ENCODE results near the gene NAALADL1. TPM values are rescaled to one million over a fixed set of nuclear protein-coding genes. Genes with fewer than 3 reads are reported as not detected.

Gene NAALADL1
- total and polyA plus RNA-seq, 9 of the 15 experiments (the other 6 are each of a cell fraction or from before 2014, with no cell fraction given), result 0.06 to 0.72 (median 0.22) TPM; not detected in 4

- TF ChIP-seq RBM22 (IDR thresholded peaks at IDR 0.05; ENCODE audit: low read depth, low read length, poor library complexity, severe bottlenecking) (no peak), ZNF436 (CRISPR knock-in tag; IDR thresholded peaks at IDR 0.05) (no peak), ZBTB33 (CRISPR knock-in tag; IDR thresholded peaks at IDR 0.05) (peak; percentile 56), KHSRP (IDR thresholded peaks at IDR 0.05) (no peak), THRAP3 (IDR thresholded peaks at IDR 0.05; ENCODE audit: borderline replicate concordance) (no peak), BHLHE40 (IDR thresholded peaks at IDR 0.05; ENCODE audit: low read length) (no peak), TAF7 (tag; IDR thresholded peaks at IDR 0.05) (peak; percentile 39; the same call in 1 of the 2 replicates), CGGBP1 (CRISPR knock-in tag; IDR thresholded peaks at IDR 0.05) (no peak), ETV5 (CRISPR knock-in tag; IDR thresholded peaks at IDR 0.05; ENCODE audit: low read depth) (no peak), DEAF1 (CRISPR knock-in tag; IDR thresholded peaks at IDR 0.05) (no peak), ZNF41 (CRISPR knock-in tag; conservative IDR thresholded peaks at IDR 0.05) (no peak), FOXA1 (IDR thresholded peaks at IDR 0.05; ENCODE audit: borderline replicate concordance) (no peak), CHD4 (IDR thresholded peaks at IDR 0.05; ENCODE audit: insufficient read depth, insufficient replicate concordance, low read depth, low read length, poor library complexity, severe bottlenecking) (no peak), MLX (CRISPR knock-in tag; conservative IDR thresholded peaks at IDR 0.05) (no peak), PHF20 (IDR thresholded peaks at IDR 0.05; ENCODE audit: partially characterized antibody) (no peak), BCOR (IDR thresholded peaks at IDR 0.05) (no peak), MYC (IDR thresholded peaks at IDR 0.05; ENCODE audit: low read depth, low read length) (peak; percentile 46; the same call in 1 of the 2 replicates), MYC (CRISPR knock-in tag; IDR thresholded peaks at IDR 0.05; ENCODE audit: borderline replicate concordance, low read depth) (peak; percentile 65; the same call in 1 of the 2 replicates), HIVEP1 (CRISPR knock-in tag; IDR thresholded peaks at IDR 0.05) (no peak), TCF3 (CRISPR knock-in tag; IDR thresholded peaks at IDR 0.05) (no peak), CHD1 (IDR thresholded peaks at IDR 0.05; ENCODE audit: low read length) (no peak), HMG20B (CRISPR knock-in tag; IDR thresholded peaks at IDR 0.05) (no peak), HDAC6 (IDR thresholded peaks at IDR 0.05; ENCODE audit: low read depth, low read length) (no peak), CBFA2T3 (IDR thresholded peaks at IDR 0.05) (no peak), NONO (IDR thresholded peaks at IDR 0.05; ENCODE audit: low read depth in 2 of 2, low read length in 1 of 2) (peak in 1 of 2 experiments; percentile 9; a peak in 2 of 4 replicates), CBX3 (IDR thresholded peaks at IDR 0.05; ENCODE audit: borderline replicate concordance in 1 of 2, low read length in 2 of 2) (no peak)
Measured at GRCh38 chr11:65040847-65041622, 17.3 kb downstream of the NAALADL1 start, which contains the start of gene SAC3D1 (continued).

Measured in K562 (cell line).